IMR-90 (cell line): ENCODE measurements around the gene ANKLE1. TPM values are rescaled to one million over a fixed set of nuclear protein-coding genes. Genes with fewer than 3 reads are reported as not detected.

Source experiments
- ATAC-seq: fragments of 200-7000 bp; cut with Tn5 transposase; 2 replicates; pipeline ENCODE4 v1.9.1; 2020; ENCODE audit warnings: low read depth, mild to moderate bottlenecking, moderate library complexity
- BruUV-seq: library from RNA; stranded (reverse); fragments of 400-500 nt; replicated peaks from 2 replicates; lab custom pipeline; 2021; lab: Mats Ljungman, UMichigan
- CTCF ChIA-PET: fragments of 300-600 bp; formaldehyde crosslinking; extraction: SDS; loops from one replicate; lab custom pipeline; 2021; ENCODE audit warnings: antibody characterized with exemption; lab: Yijun Ruan, JAX
- POLR2A ChIA-PET: fragments of 300-600 bp; sonication (Branson Sonifier 250); formaldehyde crosslinking; loops from one replicate; lab custom pipeline; 2022; ENCODE audit warnings: antibody characterized with exemption; ENCODE audit not compliant: unreplicated experiment; lab: Charles Lee
- DNase-seq: peaks from one replicate; pipeline ENCODE4 v3.0.0; 2013
- H2AFZ ChIP-seq: replicated peaks from 2 replicates; pipeline ENCODE3; 2013; ENCODE audit warnings: low read length, mild to moderate bottlenecking; ENCODE audit not compliant: poor library complexity
- H2AK5ac ChIP-seq: 2 replicates; pipeline ENCODE4 v1.6.1; 2013; ENCODE audit warnings: low read depth, low read length, inconsistent platforms
- H2AK9ac ChIP-seq: replicated peaks from 2 replicates; pipeline ENCODE3; 2013; ENCODE audit warnings: mild to moderate bottlenecking, low read depth, low read length, moderate library complexity; ENCODE audit not compliant: poor library complexity
- H2BK120ac ChIP-seq: 2 replicates; pipeline ENCODE4 v1.6.1; 2013; ENCODE audit warnings: low read depth, low read length, inconsistent platforms
- H2BK15ac ChIP-seq: 3 replicates; pipeline ENCODE4 v1.6.1; 2013; ENCODE audit warnings: low read depth, low read length, inconsistent platforms
- H2BK20ac ChIP-seq: 2 replicates; pipeline ENCODE4 v1.6.1; 2013; ENCODE audit warnings: low read depth, mild to moderate bottlenecking, inconsistent platforms, low read length, moderate library complexity
- H2BK5ac ChIP-seq: 2 replicates; pipeline ENCODE4 v1.6.1; 2013; ENCODE audit warnings: mild to moderate bottlenecking, low read depth, low read length, inconsistent platforms; ENCODE audit not compliant: poor library complexity, severe bottlenecking
- H3K14ac ChIP-seq: replicated peaks from 2 replicates; pipeline ENCODE4 v1.6.1; 2013; ENCODE audit warnings: low read depth, low read length, inconsistent platforms
- H3K18ac ChIP-seq: 2 replicates; pipeline ENCODE4 v1.6.1; 2013; ENCODE audit warnings: low read depth, low read length, control low read depth
- H3K23ac ChIP-seq: 2 replicates; pipeline ENCODE4 v1.6.1; 2013; ENCODE audit warnings: low read depth, low read length, inconsistent platforms
- H3K27ac ChIP-seq: 2 replicates; pipeline ENCODE4 v1.5.1; 2013; ENCODE audit warnings: mild to moderate bottlenecking, control low read depth, low read length; ENCODE audit not compliant: insufficient read depth
- H3K27me3 ChIP-seq: 2 replicates; pipeline ENCODE4 v1.6.1; 2013; ENCODE audit warnings: low read length; ENCODE audit not compliant: control insufficient read depth, insufficient read depth
- H3K36me3 ChIP-seq: 2 replicates; pipeline ENCODE4 v1.6.1; 2013; ENCODE audit warnings: low read length, mixed read lengths; ENCODE audit not compliant: control insufficient read depth, insufficient read depth
- H3K4ac ChIP-seq: 2 replicates; pipeline ENCODE4 v1.6.1; 2013; ENCODE audit warnings: low read depth, low read length, inconsistent platforms
- H3K4me1 ChIP-seq: 2 replicates; pipeline ENCODE4 v1.6.1; 2013; ENCODE audit warnings: low read length, mixed read lengths; ENCODE audit not compliant: control insufficient read depth, insufficient read depth
- H3K4me2 ChIP-seq: 2 replicates; pipeline ENCODE4 v1.6.1; 2013; ENCODE audit warnings: low read depth, mild to moderate bottlenecking, control low read depth, low read length, moderate library complexity
- H3K4me3 ChIP-seq: 2 replicates; pipeline ENCODE4 v1.5.1; 2013; ENCODE audit warnings: low read depth, mild to moderate bottlenecking, control low read depth, low read length, moderate library complexity; ENCODE audit not compliant: insufficient read depth
- H3K56ac ChIP-seq: 2 replicates; pipeline ENCODE4 v1.6.1; 2013; ENCODE audit warnings: low read length, inconsistent platforms; ENCODE audit not compliant: insufficient read depth; ENCODE audit errors: extremely low read depth
- H3K79me1 ChIP-seq, 2 experiments: 2 replicates each; pipeline ENCODE4 v1.6.1; 2013; ENCODE audit warnings: low read length in 2 of 2, inconsistent platforms in 1 of 2, low read depth in 1 of 2
- H3K9ac ChIP-seq: 2 replicates; pipeline ENCODE4 v1.6.1; 2013; ENCODE audit warnings: low read depth, low read length, control low read depth
- H3K9me1 ChIP-seq: 2 replicates; pipeline ENCODE4 v1.6.1; 2013; ENCODE audit warnings: low read length, inconsistent platforms; ENCODE audit not compliant: insufficient read depth
- H3K9me3 ChIP-seq: 2 replicates; pipeline ENCODE4 v1.6.1; 2013; ENCODE audit warnings: low read length; ENCODE audit not compliant: control insufficient read depth, insufficient read depth
- H4K20me1 ChIP-seq: 2 replicates; pipeline ENCODE4 v1.6.1; 2013; ENCODE audit warnings: low read length, inconsistent platforms; ENCODE audit not compliant: insufficient read depth
- H4K5ac ChIP-seq: 2 replicates; pipeline ENCODE4 v1.6.1; 2013; ENCODE audit warnings: mild to moderate bottlenecking, low read depth, low read length, control low read depth
- H4K8ac ChIP-seq, 2 experiments: 2 replicates each; pipeline ENCODE4 v1.6.1; 2013; ENCODE audit warnings: low read depth in 2 of 2, low read length in 2 of 2, control low read depth in 1 of 2, inconsistent platforms in 1 of 2
- H4K91ac ChIP-seq: 2 replicates; pipeline ENCODE4 v1.6.1; 2013; ENCODE audit warnings: low read depth, low read length, inconsistent platforms; ENCODE audit not compliant: insufficient read depth
- CEBPB ChIP-seq: IDR thresholded peaks from 2 replicates; pipeline ENCODE4 v1.6.1; 2012; ENCODE audit warnings: low read depth, low read length, improper control_type of control experiment
- CTCF ChIP-seq: conservative IDR thresholded peaks from 2 replicates; pipeline ENCODE4 v1.5.1; 2012; ENCODE audit warnings: mild to moderate bottlenecking, low read depth, low read length, improper control_type of control experiment
- MAFK ChIP-seq: IDR thresholded peaks from 2 replicates; pipeline ENCODE4 v1.6.1; 2012; ENCODE audit warnings: low read depth, low read length, improper control_type of control experiment
- NFE2L2 ChIP-seq: fragments of 150-350 bp; IDR thresholded peaks from 2 replicates; pipeline ENCODE4 v1.6.1; 2016; ENCODE audit warnings: low read depth, mild to moderate bottlenecking, low read length
- RAD21 ChIP-seq: IDR thresholded peaks from 2 replicates; pipeline ENCODE4 v1.6.1; 2012; ENCODE audit warnings: low read length, improper control_type of control experiment
- SMC3 ChIP-seq: fragments of 150-350 bp; IDR thresholded peaks from 2 replicates; pipeline ENCODE4 v1.6.1; 2016; ENCODE audit warnings: low read depth, mild to moderate bottlenecking, antibody characterized with exemption, low read length, moderate library complexity
- WGBS, 2 experiments: methylation state at CpG; one replicate each; pipeline versions ENCODE4 v1.1.5 to v1.1.7; 2013; ENCODE audit warnings: missing lambda C conversion rate in 2 of 2; ENCODE audit not compliant: insufficient read length in 1 of 2; ENCODE audit errors: extremely low coverage in 2 of 2; 5-methylcytosine and 5-hydroxymethylcytosine counted together
- dilution Hi-C: fragments of 300-500 bp; cut with HindIII; formaldehyde crosslinking; loops from one replicate; pipeline ENCODE4 v1.14.3; 2018; ENCODE audit warnings: low sequenced_read_pairs; ENCODE audit not compliant: unreplicated experiment
- in situ Hi-C: fragments of 300-500 bp; cut with MboI; formaldehyde crosslinking; loops from 3 replicates; pipeline ENCODE4 v1.14.3; 2019; ENCODE audit warnings: low sequenced_read_pairs, inconsistent platforms, mixed read lengths
- intact Hi-C: fragments of 100-400 bp; cut with micrococcal nuclease; formaldehyde crosslinking; loops from 2 replicates; pipeline ENCODE4 v1.10.0; 2022
- polyA plus RNA-seq, 3 experiments: library from polyadenylated mRNA; depleted of rRNA; stranded (reverse); fragments of >200 nt; gene quantifications; 2 replicates each; pipeline ENCODE4 v1.2.3, GENCODE V29; 2012; ENCODE audit warnings: low replicate concordance in 1 of 3
- total RNA-seq: library from RNA; depleted of rRNA; stranded (reverse); fragments of >200 nt; gene quantifications from 2 replicates; pipeline ENCODE4 v1.2.3, GENCODE V29; 2012
- TF ChIP-seq, protein P1 (sequence below): fragments of 150-350 bp; IDR thresholded peaks from 2 replicates; pipeline ENCODE4 v1.6.1; 2017; ENCODE audit warnings: mild to moderate bottlenecking, antibody characterized with exemption, low read length, low read depth

The ANKLE1 gene
- total and polyA plus RNA-seq, 2 of the 4 experiments (the other 2 are of a cell fraction) = under 0.01 to 0.87 TPM

- Histone ChIP-seq H2AK9ac (no peak overlapping the region), H2AFZ (no peak overlapping the region), H4K20me1 (0 out of 2 replicates have a peak, but pooled peaks cover 4% of the 10 kb centered on the region), H2AK5ac (no peak overlapping the region), H4K91ac (no peak overlapping the region), H3K9ac (no peak overlapping the region), H3K36me3 (no peaks in the 10 kb centered on the region), H3K27ac (no peak overlapping the region), H3K56ac (no peak overlapping the region), H3K27me3 (no peaks in the 10 kb centered on the region), H3K14ac (no peak overlapping the region), H3K18ac (no peak overlapping the region), H4K8ac (no peak overlapping the region), H2BK5ac (no peak overlapping the region), H4K5ac (no peak overlapping the region), H2BK15ac (no peak overlapping the region), H3K4me2 (no peak overlapping the region), H3K9me1 (peaks cover 4% of the 10 kb centered on the region), H3K79me1 (no peaks in the 10 kb centered on the region; a peak in 1 of 4 replicates), H3K4ac (no peak overlapping the region), H3K4me3 (no peak overlapping the region), H3K23ac (no peak overlapping the region), H2BK120ac (no peak overlapping the region), H3K9me3 (peaks cover 10% of the 10 kb centered on the region), H3K4me1 (no peaks in the 10 kb centered on the region), H2BK20ac (no peak overlapping the region)
- ChIA-PET CTCF (no interaction called here), POLR2A (no interaction called here)
- no CpG with 5 or more reads among the region's 1 CpG for WGBS, 2 experiments
- TF ChIP-seq CEBPB = no peak
- TF ChIP-seq MAFK = no peak
- no peak for TF ChIP-seq CTCF
- TF ChIP-seq, protein P1, sequence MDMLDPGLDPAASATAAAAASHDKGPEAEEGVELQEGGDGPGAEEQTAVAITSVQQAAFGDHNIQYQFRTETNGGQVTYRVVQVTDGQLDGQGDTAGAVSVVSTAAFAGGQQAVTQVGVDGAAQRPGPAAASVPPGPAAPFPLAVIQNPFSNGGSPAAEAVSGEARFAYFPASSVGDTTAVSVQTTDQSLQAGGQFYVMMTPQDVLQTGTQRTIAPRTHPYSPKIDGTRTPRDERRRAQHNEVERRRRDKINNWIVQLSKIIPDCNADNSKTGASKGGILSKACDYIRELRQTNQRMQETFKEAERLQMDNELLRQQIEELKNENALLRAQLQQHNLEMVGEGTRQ = no peak
- no peak for TF ChIP-seq SMC3
- no peak for TF ChIP-seq RAD21
- no peak for TF ChIP-seq NFE2L2
- no peak for DNase-seq
- dilution Hi-C loops (no loop called here), in situ Hi-C loops (no loop called here), intact Hi-C loops (no loop called here)
- ATAC-seq = no peak
- no TSS peak for BruUV-seq
These were observed 21.8 kb upstream of the ANKLE1 start for GRCh38 chr19:17259934-17260333.
